ENCODE measurements around the gene SRSF10. TPM values are rescaled to one million over a fixed set of nuclear protein-coding genes. Genes with fewer than 3 reads are reported as not detected.

The SRSF10 gene
- total and polyA plus RNA-seq, 4 donors = 55.1 to 251 (median 78.4) TPM

DNA sequence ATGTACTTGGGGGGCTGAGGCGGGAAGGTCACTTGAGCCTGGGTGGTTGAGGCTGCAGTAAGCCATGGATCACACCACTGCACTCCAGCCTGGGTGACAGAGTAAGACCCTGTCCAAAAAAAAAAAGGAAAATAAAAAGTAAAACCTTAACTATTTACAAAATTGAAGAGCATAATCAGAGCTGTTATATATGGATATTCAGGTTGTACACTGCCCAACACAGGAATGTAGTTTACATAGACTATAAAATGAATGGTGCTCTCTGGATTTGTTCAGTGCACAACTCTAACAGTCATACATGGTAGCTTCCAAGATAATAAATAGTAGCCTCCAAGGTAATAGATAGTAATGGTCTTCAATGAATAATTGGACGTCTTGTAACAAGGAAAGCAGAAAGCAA, 22.6 kb upstream of the SRSF10 start:
- TF ChIP-seq, protein P1, sequence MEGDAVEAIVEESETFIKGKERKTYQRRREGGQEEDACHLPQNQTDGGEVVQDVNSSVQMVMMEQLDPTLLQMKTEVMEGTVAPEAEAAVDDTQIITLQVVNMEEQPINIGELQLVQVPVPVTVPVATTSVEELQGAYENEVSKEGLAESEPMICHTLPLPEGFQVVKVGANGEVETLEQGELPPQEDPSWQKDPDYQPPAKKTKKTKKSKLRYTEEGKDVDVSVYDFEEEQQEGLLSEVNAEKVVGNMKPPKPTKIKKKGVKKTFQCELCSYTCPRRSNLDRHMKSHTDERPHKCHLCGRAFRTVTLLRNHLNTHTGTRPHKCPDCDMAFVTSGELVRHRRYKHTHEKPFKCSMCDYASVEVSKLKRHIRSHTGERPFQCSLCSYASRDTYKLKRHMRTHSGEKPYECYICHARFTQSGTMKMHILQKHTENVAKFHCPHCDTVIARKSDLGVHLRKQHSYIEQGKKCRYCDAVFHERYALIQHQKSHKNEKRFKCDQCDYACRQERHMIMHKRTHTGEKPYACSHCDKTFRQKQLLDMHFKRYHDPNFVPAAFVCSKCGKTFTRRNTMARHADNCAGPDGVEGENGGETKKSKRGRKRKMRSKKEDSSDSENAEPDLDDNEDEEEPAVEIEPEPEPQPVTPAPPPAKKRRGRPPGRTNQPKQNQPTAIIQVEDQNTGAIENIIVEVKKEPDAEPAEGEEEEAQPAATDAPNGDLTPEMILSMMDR (IDR thresholded peaks at IDR 0.05; ENCODE audit: control extremely low read depth, extremely low read depth) = no peak
- Histone ChIP-seq H3K27me3 (ENCODE audit: control insufficient read depth in 3 of 3, insufficient read depth in 3 of 3, low read length in 2 of 3) (no peaks in the 10 kb centered on the region), H3K36me3 (ENCODE audit: control insufficient read depth in 4 of 4, insufficient read depth in 4 of 4, low read length in 4 of 4) (no peaks in the 10 kb centered on the region), H3K9me3 (ENCODE audit: control insufficient read depth in 4 of 4, insufficient read depth in 3 of 4, low read length in 3 of 4) (peaks cover 0 to 3% (median 0%) of the 10 kb centered on the region in 4 donors), H3K4me1 (ENCODE audit: control insufficient read depth in 5 of 5, insufficient read depth in 5 of 5, low read length in 5 of 5) (peaks cover 0 to 3% (median 0%) of the 10 kb centered on the region in 5 donors), H3K4me3 (no peak overlapping the region), H3K27ac (ENCODE audit: low read depth in 1 of 2, low read length in 1 of 2) (no peak overlapping the region), H3K9ac (ENCODE audit: insufficient read depth in 1 of 2, low read length in 2 of 2) (no peak overlapping the region)
- DNase-seq (no peak), ATAC-seq (ENCODE audit: insufficient read depth, low FRiP score) (no peak)
- WGBS, 2 donors = 84 to 88% methylated on average over 2 of the region's 2 CpGs

DNA sequence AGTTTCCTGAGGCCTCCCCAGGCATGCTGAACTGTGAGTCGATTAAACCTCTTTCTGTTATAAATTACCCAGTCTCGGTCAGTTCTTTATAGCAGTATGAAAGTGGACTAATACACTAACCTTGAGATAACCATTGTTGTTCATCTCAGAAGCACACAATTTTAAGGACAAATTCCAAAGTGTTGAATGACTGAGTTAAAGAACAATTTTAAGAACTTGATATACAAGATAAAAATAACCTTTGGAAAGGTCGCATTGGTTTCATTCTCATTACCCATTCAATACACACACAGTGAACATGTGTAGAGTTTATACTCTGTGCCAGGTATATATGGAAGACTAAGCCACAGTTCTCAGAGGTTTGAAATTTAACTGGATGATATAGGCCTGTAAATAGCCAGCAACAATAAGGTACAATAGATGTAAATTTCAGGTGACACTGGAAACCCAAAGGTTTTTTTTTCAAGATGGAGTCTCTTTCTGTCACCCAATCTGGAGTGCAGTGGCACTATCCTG, 19.1 kb upstream of the SRSF10 start:
- Histone ChIP-seq H3K27me3 (ENCODE audit: control insufficient read depth in 3 of 3, insufficient read depth in 3 of 3, low read length in 2 of 3) (no peaks in the 10 kb centered on the region), H3K4me1 (ENCODE audit: control insufficient read depth in 5 of 5, insufficient read depth in 5 of 5, low read length in 5 of 5) (peaks cover 0 to 3% (median 0%) of the 10 kb centered on the region in 5 donors), H3K27ac (ENCODE audit: low read depth in 1 of 2, low read length in 1 of 2) (no peak overlapping the region), H3K36me3 (ENCODE audit: control insufficient read depth in 4 of 4, insufficient read depth in 4 of 4, low read length in 4 of 4) (no peaks in the 10 kb centered on the region), H3K9ac (ENCODE audit: insufficient read depth in 1 of 2, low read length in 2 of 2) (no peak overlapping the region), H3K4me3 (no peak overlapping the region), H3K9me3 (ENCODE audit: control insufficient read depth in 4 of 4, insufficient read depth in 3 of 4, low read length in 3 of 4) (no peaks in the 10 kb centered on the region)
- 77 to 83% methylated on average over 3 of the region's 3 CpGs for WGBS, 2 donors
- ATAC-seq (ENCODE audit: insufficient read depth, low FRiP score) (no peak), DNase-seq (no peak)
- TF ChIP-seq, protein P1 (IDR thresholded peaks at IDR 0.05; ENCODE audit: control extremely low read depth, extremely low read depth) = no peak

DNA sequence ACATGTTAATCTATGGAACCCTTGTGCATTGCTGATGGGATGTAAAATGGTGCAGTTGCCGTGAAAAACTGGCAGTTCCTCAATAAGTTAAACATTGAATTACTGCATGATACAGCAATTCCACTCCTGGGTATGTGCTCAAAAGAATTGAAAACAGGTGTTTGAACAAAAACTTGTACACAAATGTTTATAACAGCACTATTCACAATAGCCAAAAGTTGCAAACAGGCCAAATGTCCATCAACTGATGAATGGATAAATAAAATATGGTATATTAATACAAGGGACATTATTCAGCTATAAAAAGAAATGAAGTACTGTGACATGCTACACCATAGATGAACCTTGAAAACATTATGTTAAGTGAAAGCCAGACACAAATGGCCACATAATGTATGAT, 17.7 kb upstream of the SRSF10 start:
- Histone ChIP-seq H3K4me3 (no peak overlapping the region), H3K9me3 (ENCODE audit: control insufficient read depth in 4 of 4, insufficient read depth in 3 of 4, low read length in 3 of 4) (no peaks in the 10 kb centered on the region), H3K27ac (ENCODE audit: low read depth in 1 of 2, low read length in 1 of 2) (no peak overlapping the region), H3K4me1 (ENCODE audit: control insufficient read depth in 5 of 5, insufficient read depth in 5 of 5, low read length in 5 of 5) (peaks cover 0 to 3% (median 0%) of the 10 kb centered on the region in 5 donors), H3K27me3 (ENCODE audit: control insufficient read depth in 3 of 3, insufficient read depth in 3 of 3, low read length in 2 of 3) (no peaks in the 10 kb centered on the region), H3K36me3 (ENCODE audit: control insufficient read depth in 4 of 4, insufficient read depth in 4 of 4, low read length in 4 of 4) (no peaks in the 10 kb centered on the region), H3K9ac (ENCODE audit: insufficient read depth in 1 of 2, low read length in 2 of 2) (no peak overlapping the region)
- ATAC-seq (ENCODE audit: insufficient read depth, low FRiP score) (no peak), DNase-seq (no peak)
- TF ChIP-seq, protein P1 (IDR thresholded peaks at IDR 0.05; ENCODE audit: control extremely low read depth, extremely low read depth) = no peak
- 59 to 66% methylated on average over 1 of the region's 1 CpG for whole genome bisulfite sequencing, 2 donors

DNA sequence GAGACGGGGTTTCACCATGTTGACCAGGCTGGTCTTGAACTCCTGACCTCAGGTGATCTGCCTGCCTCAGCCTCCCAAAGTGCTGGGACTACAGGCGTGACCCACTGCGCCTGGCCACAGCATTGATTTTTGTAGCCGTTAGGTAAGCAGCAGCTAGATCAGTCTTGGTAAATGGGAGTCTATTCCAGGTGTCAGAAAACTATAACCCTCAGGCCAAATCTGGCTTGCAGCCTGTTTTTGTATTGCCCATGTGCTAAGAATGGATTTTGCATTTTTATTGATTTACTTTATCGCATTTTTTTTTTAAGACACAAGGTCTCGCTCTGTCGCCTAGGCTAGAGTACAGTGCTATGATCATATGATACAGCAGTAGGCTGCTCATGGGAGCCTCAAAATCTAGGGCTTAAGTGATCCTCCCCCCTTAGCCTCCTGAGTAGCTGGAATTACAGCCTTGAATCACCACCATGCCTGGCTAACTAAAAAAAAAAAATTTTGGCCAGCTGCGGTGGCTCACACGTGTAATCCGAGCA, 16.6 kb upstream of the SRSF10 start:
- H3K9ac ChIP-seq (ENCODE audit: insufficient read depth in 1 of 2, low read length in 2 of 2) = no peak overlapping the region
- H3K4me3 ChIP-seq = no peak overlapping the region
- DNase-seq (no peak), ATAC-seq (ENCODE audit: insufficient read depth, low FRiP score) (no peak)
- no peak overlapping the region for H3K27ac ChIP-seq (ENCODE audit: low read depth in 1 of 2, low read length in 1 of 2)
- 92 to 96% methylated on average over 10 of the region's 10 CpGs for WGBS, 2 donors
- no peaks in the 10 kb centered on the region for H3K27me3 ChIP-seq (ENCODE audit: control insufficient read depth in 3 of 3, insufficient read depth in 3 of 3, low read length in 2 of 3)
- peaks cover 0 to 3% (median 0%) of the 10 kb centered on the region in 5 donors for H3K4me1 ChIP-seq (ENCODE audit: control insufficient read depth in 5 of 5, insufficient read depth in 5 of 5, low read length in 5 of 5)
- no peaks in the 10 kb centered on the region for H3K36me3 ChIP-seq (ENCODE audit: control insufficient read depth in 4 of 4, insufficient read depth in 4 of 4, low read length in 4 of 4)
- H3K9me3 ChIP-seq (ENCODE audit: control insufficient read depth in 4 of 4, insufficient read depth in 3 of 4, low read length in 3 of 4) = no peaks in the 10 kb centered on the region
- TF ChIP-seq, protein P1 (IDR thresholded peaks at IDR 0.05; ENCODE audit: control extremely low read depth, extremely low read depth) = no peak
